HepG2 (cell line): Measurements from ENCODE around the gene DCUN1D3. TPM values are rescaled to one million over a fixed set of nuclear protein-coding genes. Genes with fewer than 3 reads are reported as not detected.

ENCODE experiments used
- ATAC-seq: fragments of 200-7000 bp; cut with Tn5 transposase; 3 replicates; pipeline ENCODE4 v1.9.1; 2020; ENCODE audit warnings: mild to moderate bottlenecking, moderate library complexity
- BruUV-seq: library from RNA; stranded (reverse); fragments of 400-500 nt; replicated peaks from 2 replicates; lab custom pipeline; 2021; lab: Mats Ljungman, UMichigan
- CTCF ChIA-PET: fragments of 300-600 bp; formaldehyde crosslinking; extraction: SDS; loops from one replicate; lab custom pipeline; 2021; ENCODE audit warnings: low total read pairs, inconsistent platforms, low intra/inter-chr PET ratio; lab: Yijun Ruan, JAX
- POLR2A ChIA-PET: fragments of 350-600 bp; sonication (Branson Sonifier 250); formaldehyde crosslinking; loops from one replicate; lab custom pipeline; 2020; ENCODE audit warnings: antibody characterized with exemption, inconsistent platforms; lab: Yijun Ruan, JAX
- DNase-seq: peaks from one replicate; pipeline ENCODE4 v3.0.0-alpha.2; 2015; ENCODE audit warnings: low spot score
- FAIRE-seq: peaks from 3 replicates; lab custom pipeline; 2011; peaks lifted over from hg19 to GRCh38; lab: Jason Lieb, UNC
- H2AFZ ChIP-seq: one replicate; pipeline ENCODE4 v1.6.1; 2011; ENCODE audit warnings: low read length, inconsistent platforms
- H3K27ac ChIP-seq: fragments of 300-600 bp; 3 replicates; pipeline ENCODE4 v1.8.0; 2011; ENCODE audit warnings: mixed run types, mild to moderate bottlenecking, mixed read lengths, low read length, inconsistent platforms; ENCODE audit not compliant: insufficient read depth; ENCODE audit errors: extremely low read length
- H3K27me3 ChIP-seq, 2 experiments: fragments of 200-600 bp in 1 of 2; 2 replicates in 1 of 2; 3 replicates in 1 of 2; pipeline versions ENCODE4 v1.6.0 to v1.8.0; 2011; ENCODE audit warnings: low read length in 2 of 2, mild to moderate bottlenecking in 2 of 2, moderate library complexity in 2 of 2, inconsistent platforms in 1 of 2; ENCODE audit not compliant: insufficient read depth in 2 of 2, control insufficient read depth in 1 of 2
- H3K36me3 ChIP-seq, 2 experiments: fragments of 200-600 bp in 1 of 2; replicated peaks in 1 of 2; 2 replicates in 1 of 2; 3 replicates in 1 of 2; pipeline versions ENCODE4 v1.5.1 to v1.8.0; 2011; ENCODE audit warnings: low read length in 2 of 2, inconsistent platforms in 1 of 2; ENCODE audit not compliant: insufficient read depth in 2 of 2, control insufficient read depth in 1 of 2
- H3K4me1 ChIP-seq: 2 replicates; pipeline ENCODE4 v1.5.1; 2012; ENCODE audit warnings: low read length, inconsistent platforms; ENCODE audit not compliant: insufficient read depth
- H3K4me2 ChIP-seq: 2 replicates; pipeline ENCODE4 v1.6.0; 2011; ENCODE audit warnings: low read depth, low read length, inconsistent platforms
- H3K4me3 ChIP-seq, 3 experiments: fragments of 200-600 bp in 1 of 3; sonication (generic), shearing (Covaris generic) in 1 of 3; replicated peaks in 1 of 3; 2 replicates each; pipeline ENCODE4 v1.5.1; 2011 to 2016; ENCODE audit warnings: low read length in 3 of 3, inconsistent platforms in 2 of 3, low read depth in 2 of 3, mild to moderate bottlenecking in 2 of 3, control low read depth in 1 of 3, mixed read lengths in 1 of 3; ENCODE audit not compliant: insufficient read depth in 1 of 3
- H3K79me2 ChIP-seq: one replicate; pipeline ENCODE4 v1.6.1; 2011; ENCODE audit warnings: low read length, inconsistent platforms; ENCODE audit not compliant: insufficient read depth
- H3K9ac ChIP-seq: 2 replicates; pipeline ENCODE4 v1.6.0; 2011; ENCODE audit warnings: mild to moderate bottlenecking, low read depth, low read length, inconsistent platforms; ENCODE audit not compliant: insufficient read depth
- H3K9me3 ChIP-seq: 2 replicates; pipeline ENCODE4 v1.5.1; 2012; ENCODE audit warnings: mild to moderate bottlenecking, low read length
- H4K20me1 ChIP-seq: 2 replicates; pipeline ENCODE4 v1.6.0; 2011; ENCODE audit warnings: inconsistent platforms, mild to moderate bottlenecking, low read length, moderate library complexity; ENCODE audit not compliant: insufficient read depth
- CBX2 ChIP-seq, 2 experiments: fragments of 200-600 bp in 1 of 2; sonication (generic); formaldehyde crosslinking in 1 of 2; IDR thresholded peaks; 2 replicates each; pipeline versions ENCODE4 v1.7.0 to v1.8.1; 2018 to 2022; ENCODE audit warnings: low read depth in 2 of 2, low read length in 1 of 2, mild to moderate bottlenecking in 1 of 2, missing genetic modification reagents in 1 of 2
- CHCHD3 ChIP-seq: sonication (generic); formaldehyde crosslinking; IDR thresholded peaks from 2 replicates; pipeline ENCODE4 v1.8.0; 2022; ENCODE audit warnings: mild to moderate bottlenecking, missing genetic modification reagents, moderate library complexity
- HNRNPL ChIP-seq: fragments of 200-400 bp; formaldehyde crosslinking; IDR thresholded peaks from 2 replicates; pipeline ENCODE4 v1.6.1; 2017; ENCODE audit warnings: mild to moderate bottlenecking, low read depth, low read length
- HOXA9 ChIP-seq: sonication (generic); formaldehyde crosslinking; IDR thresholded peaks from 2 replicates; pipeline ENCODE4 v1.8.1; 2022; ENCODE audit warnings: missing genetic modification reagents, mild to moderate bottlenecking, moderate library complexity, borderline replicate concordance
- KLF15 ChIP-seq: sonication (generic); formaldehyde crosslinking; IDR thresholded peaks from 2 replicates; pipeline ENCODE4 v1.8.1; 2023; ENCODE audit warnings: borderline replicate concordance, mild to moderate bottlenecking, inconsistent platforms, missing genetic modification reagents, mixed read lengths
- LCORL ChIP-seq, 2 experiments: fragments of 450-650 bp in 1 of 2; sonication (generic) in 1 of 2; formaldehyde crosslinking in 1 of 2; IDR thresholded peaks; 2 replicates each; pipeline versions ENCODE4 v1.5.0 to v1.6.1; 2017 to 2020; ENCODE audit warnings: antibody characterized with exemption in 1 of 2, missing genetic modification reagents in 1 of 2
- NR2C2 ChIP-seq: sonication (generic); formaldehyde crosslinking; IDR thresholded peaks from 2 replicates; pipeline ENCODE4 v1.4.0; 2020; ENCODE audit warnings: missing genetic modification reagents, mild to moderate bottlenecking, moderate library complexity, borderline replicate concordance
- RBM22 ChIP-seq: fragments of 200-400 bp; formaldehyde crosslinking; optimal IDR thresholded peaks from 2 replicates; pipeline ENCODE3; 2017; ENCODE audit warnings: mild to moderate bottlenecking, low read length, moderate library complexity
- RXRA ChIP-seq: sonication (generic); formaldehyde crosslinking; IDR thresholded peaks from 2 replicates; pipeline ENCODE4 v1.5.1; 2020; ENCODE audit warnings: missing genetic modification reagents
- SIX4 ChIP-seq: sonication (generic); formaldehyde crosslinking; IDR thresholded peaks from 2 replicates; pipeline ENCODE4 v1.4.0; 2020; ENCODE audit warnings: missing genetic modification reagents
- TCF12 ChIP-seq, 2 experiments: fragments of 450-650 bp in 1 of 2; sonication (generic) in 1 of 2; formaldehyde crosslinking in 1 of 2; IDR thresholded peaks; 2 replicates each; pipeline versions ENCODE4 v1.6.1 to v1.8.0; 2017 to 2022; ENCODE audit warnings: antibody characterized with exemption in 1 of 2, mild to moderate bottlenecking in 1 of 2, missing genetic modification reagents in 1 of 2, moderate library complexity in 1 of 2
- ZBTB42 ChIP-seq: sonication (generic); formaldehyde crosslinking; IDR thresholded peaks from 2 replicates; pipeline ENCODE4 v1.5.0; 2020; ENCODE audit warnings: mild to moderate bottlenecking, missing genetic modification reagents
- ZNF496 ChIP-seq: sonication (generic); formaldehyde crosslinking; IDR thresholded peaks from 2 replicates; pipeline ENCODE4 v1.8.1; 2023; ENCODE audit warnings: mild to moderate bottlenecking, moderate library complexity, missing genetic modification reagents; ENCODE audit not compliant: insufficient replicate concordance
- ZNF615 ChIP-seq: sonication (generic); formaldehyde crosslinking; IDR thresholded peaks from 2 replicates; pipeline ENCODE4 v1.5.0; 2020; ENCODE audit warnings: mild to moderate bottlenecking, missing genetic modification reagents, borderline replicate concordance
- WGBS: methylation state at CpG from one replicate; pipeline ENCODE4 v1.1.6; 2017; ENCODE audit warnings: low lambda C conversion rate; 5-methylcytosine and 5-hydroxymethylcytosine counted together
- in situ Hi-C: cut with HindIII; loops from 2 replicates; pipeline ENCODE4 v1.10.0; 2017; ENCODE audit warnings: low pct_unique_long_range_greater_than_20kb; ENCODE audit not compliant: extremely low pct_ligation_motif_present
- intact Hi-C: fragments of 100-400 bp; cut with micrococcal nuclease; formaldehyde crosslinking; loops from one replicate; pipeline ENCODE4 v1.10.0; 2022; ENCODE audit not compliant: unreplicated experiment
- polyA plus RNA-seq, 8 experiments: library from polyadenylated mRNA; depleted of rRNA in 3 of 8; stranded (reverse) in 7 of 8; unstranded in 1 of 8; fragments of >200 nt; fragmentation: Illumina TruSeq in 4 of 8; extraction: Trizol in 4 of 8; gene quantifications; 2 replicates each; pipeline versions ENCODE4 v1.2.1 to v1.2.3, GENCODE V29; 2011 to 2016; ENCODE audit warnings: low read depth in 4 of 8, missing spikeins in 1 of 8, mixed read lengths in 1 of 8; ENCODE audit not compliant: insufficient read depth in 1 of 8
- total RNA-seq, 5 experiments: library from RNA; depleted of rRNA; stranded (reverse); fragments of >200 nt; fragmentation: Illumina TruSeq; extraction: Trizol; gene quantifications; 2 replicates each; pipeline ENCODE4 v1.2.3, GENCODE V29; 2016; ENCODE audit warnings: low read depth in 1 of 5

Gene DCUN1D3
- total and polyA plus RNA-seq, 2 of the 13 experiments (the other 11 are each of a cell fraction or from before 2014, with no cell fraction given): 5.0 to 19.3 TPM

GRCh38 chr16:20812510-20812909 lies 87.6 kb downstream of the DCUN1D3 start:
- POLR2A ChIA-PET: no interaction called here
- no peak overlapping the region for H3K4me3 ChIP-seq
- H3K4me2 ChIP-seq: no peak overlapping the region
- no TSS peak for BruUV-seq
- CTCF ChIA-PET: no interaction called here
- H3K36me3 ChIP-seq: peaks cover 0 to 17% of the 10 kb centered on the region in 2 experiments; a peak in 2 of 5 replicates
- TF ChIP-seq TCF12 (IDR thresholded peaks at IDR 0.05) (no peak), TCF12 (CRISPR knock-in tag; IDR thresholded peaks at IDR 0.05) (no peak), HOXA9 (0 out of 2 replicates have a peak, but pooled peaks have one; percentile 33), SIX4 (CRISPR knock-in tag) (no peak), LCORL (IDR thresholded peaks at IDR 0.05) (0 out of 2 replicates have a peak, but pooled peaks have one; percentile 41), LCORL (CRISPR knock-in tag; IDR thresholded peaks at IDR 0.05) (no peak), KLF15 (no peak), RXRA (CRISPR knock-in tag) (no peak), HNRNPL (no peak), NR2C2 (CRISPR knock-in tag) (no peak), ZNF496 (no peak), CBX2 (IDR thresholded peaks at IDR 0.05; ENCODE audit: low read depth, low read length) (no peak), CBX2 (CRISPR knock-in tag; IDR thresholded peaks at IDR 0.05; ENCODE audit: low read depth) (no peak), RBM22 (no peak), ZBTB42 (CRISPR knock-in tag) (no peak), CHCHD3 (CRISPR knock-in tag) (no peak), ZNF615 (CRISPR knock-in tag) (no peak)
- TF ChIP-seq, all 625 proteins: peak for 2
- Histone ChIP-seq H3K4me1 (peaks cover 10% of the 10 kb centered on the region), H2AFZ (no peak overlapping the region), H4K20me1 (no peaks in the 10 kb centered on the region), H3K27me3 (no peaks in the 10 kb centered on the region), H3K79me2 (no peaks in the 10 kb centered on the region), H3K9ac (no peak overlapping the region), H3K27ac (no peak overlapping the region), H3K9me3 (no peaks in the 10 kb centered on the region)
- in situ Hi-C loops (no loop called here), intact Hi-C loops (no loop called here)
- ATAC-seq (no peak), FAIRE-seq (no peak), DNase-seq (no peak)
- 89% methylated on average over 2 of the region's 2 CpGs for WGBS
